Ishikawa (cell line): ENCODE results near the gene LRRTM4.

Experiments
- EGR1 ChIP-seq: IDR thresholded peaks from 2 replicates; pipeline ENCODE4 v1.6.1; 2012
- EP300 ChIP-seq: IDR thresholded peaks from 2 replicates; pipeline ENCODE4 v1.6.1; 2012; ENCODE audit warnings: borderline replicate concordance
- FOXM1 ChIP-seq: IDR thresholded peaks from 2 replicates; pipeline ENCODE4 v1.6.1; 2012; ENCODE audit warnings: low read depth, borderline replicate concordance

- TF ChIP-seq EGR1 (no peak), FOXM1 (no peak), EP300 (no peak)
Measured at GRCh38 chr2:76997296-76997695, 524.9 kb downstream of the LRRTM4 start.
